IMR-90 (cell line): ENCODE measurements around the gene RIMS4. TPM values are rescaled to one million over a fixed set of nuclear protein-coding genes. Genes with fewer than 3 reads are reported as not detected.

ENCODE experiments used
- ATAC-seq: fragments of 200-7000 bp; cut with Tn5 transposase; 2 replicates; pipeline ENCODE4 v1.9.1; 2020; ENCODE audit warnings: low read depth, mild to moderate bottlenecking, moderate library complexity
- BruUV-seq: library from RNA; stranded (reverse); fragments of 400-500 nt; replicated peaks from 2 replicates; lab custom pipeline; 2021; lab: Mats Ljungman, UMichigan
- CTCF ChIA-PET: fragments of 300-600 bp; formaldehyde crosslinking; extraction: SDS; loops from one replicate; lab custom pipeline; 2021; ENCODE audit warnings: antibody characterized with exemption; lab: Yijun Ruan, JAX
- POLR2A ChIA-PET: fragments of 300-600 bp; sonication (Branson Sonifier 250); formaldehyde crosslinking; loops from one replicate; lab custom pipeline; 2022; ENCODE audit warnings: antibody characterized with exemption; ENCODE audit not compliant: unreplicated experiment; lab: Charles Lee
- DNase-seq: peaks from one replicate; pipeline ENCODE4 v3.0.0; 2013
- H2AFZ ChIP-seq: replicated peaks from 2 replicates; pipeline ENCODE3; 2013; ENCODE audit warnings: low read length, mild to moderate bottlenecking; ENCODE audit not compliant: poor library complexity
- H2AK5ac ChIP-seq: 2 replicates; pipeline ENCODE4 v1.6.1; 2013; ENCODE audit warnings: low read depth, low read length, inconsistent platforms
- H2AK9ac ChIP-seq: replicated peaks from 2 replicates; pipeline ENCODE3; 2013; ENCODE audit warnings: mild to moderate bottlenecking, low read depth, low read length, moderate library complexity; ENCODE audit not compliant: poor library complexity
- H2BK120ac ChIP-seq: 2 replicates; pipeline ENCODE4 v1.6.1; 2013; ENCODE audit warnings: low read depth, low read length, inconsistent platforms
- H2BK15ac ChIP-seq: 3 replicates; pipeline ENCODE4 v1.6.1; 2013; ENCODE audit warnings: low read depth, low read length, inconsistent platforms
- H2BK20ac ChIP-seq: 2 replicates; pipeline ENCODE4 v1.6.1; 2013; ENCODE audit warnings: low read depth, mild to moderate bottlenecking, inconsistent platforms, low read length, moderate library complexity
- H2BK5ac ChIP-seq: 2 replicates; pipeline ENCODE4 v1.6.1; 2013; ENCODE audit warnings: mild to moderate bottlenecking, low read depth, low read length, inconsistent platforms; ENCODE audit not compliant: poor library complexity, severe bottlenecking
- H3K14ac ChIP-seq: replicated peaks from 2 replicates; pipeline ENCODE4 v1.6.1; 2013; ENCODE audit warnings: low read depth, low read length, inconsistent platforms
- H3K18ac ChIP-seq: 2 replicates; pipeline ENCODE4 v1.6.1; 2013; ENCODE audit warnings: low read depth, low read length, control low read depth
- H3K23ac ChIP-seq: 2 replicates; pipeline ENCODE4 v1.6.1; 2013; ENCODE audit warnings: low read depth, low read length, inconsistent platforms
- H3K27ac ChIP-seq: 2 replicates; pipeline ENCODE4 v1.5.1; 2013; ENCODE audit warnings: mild to moderate bottlenecking, control low read depth, low read length; ENCODE audit not compliant: insufficient read depth
- H3K27me3 ChIP-seq: 2 replicates; pipeline ENCODE4 v1.6.1; 2013; ENCODE audit warnings: low read length; ENCODE audit not compliant: control insufficient read depth, insufficient read depth
- H3K36me3 ChIP-seq: 2 replicates; pipeline ENCODE4 v1.6.1; 2013; ENCODE audit warnings: low read length, mixed read lengths; ENCODE audit not compliant: control insufficient read depth, insufficient read depth
- H3K4ac ChIP-seq: 2 replicates; pipeline ENCODE4 v1.6.1; 2013; ENCODE audit warnings: low read depth, low read length, inconsistent platforms
- H3K4me1 ChIP-seq: 2 replicates; pipeline ENCODE4 v1.6.1; 2013; ENCODE audit warnings: low read length, mixed read lengths; ENCODE audit not compliant: control insufficient read depth, insufficient read depth
- H3K4me2 ChIP-seq: 2 replicates; pipeline ENCODE4 v1.6.1; 2013; ENCODE audit warnings: low read depth, mild to moderate bottlenecking, control low read depth, low read length, moderate library complexity
- H3K4me3 ChIP-seq: 2 replicates; pipeline ENCODE4 v1.5.1; 2013; ENCODE audit warnings: low read depth, mild to moderate bottlenecking, control low read depth, low read length, moderate library complexity; ENCODE audit not compliant: insufficient read depth
- H3K56ac ChIP-seq: 2 replicates; pipeline ENCODE4 v1.6.1; 2013; ENCODE audit warnings: low read length, inconsistent platforms; ENCODE audit not compliant: insufficient read depth; ENCODE audit errors: extremely low read depth
- H3K79me1 ChIP-seq, 2 experiments: 2 replicates each; pipeline ENCODE4 v1.6.1; 2013; ENCODE audit warnings: low read length in 2 of 2, inconsistent platforms in 1 of 2, low read depth in 1 of 2
- H3K9ac ChIP-seq: 2 replicates; pipeline ENCODE4 v1.6.1; 2013; ENCODE audit warnings: low read depth, low read length, control low read depth
- H3K9me1 ChIP-seq: 2 replicates; pipeline ENCODE4 v1.6.1; 2013; ENCODE audit warnings: low read length, inconsistent platforms; ENCODE audit not compliant: insufficient read depth
- H3K9me3 ChIP-seq: 2 replicates; pipeline ENCODE4 v1.6.1; 2013; ENCODE audit warnings: low read length; ENCODE audit not compliant: control insufficient read depth, insufficient read depth
- H4K20me1 ChIP-seq: 2 replicates; pipeline ENCODE4 v1.6.1; 2013; ENCODE audit warnings: low read length, inconsistent platforms; ENCODE audit not compliant: insufficient read depth
- H4K5ac ChIP-seq: 2 replicates; pipeline ENCODE4 v1.6.1; 2013; ENCODE audit warnings: mild to moderate bottlenecking, low read depth, low read length, control low read depth
- H4K8ac ChIP-seq, 2 experiments: 2 replicates each; pipeline ENCODE4 v1.6.1; 2013; ENCODE audit warnings: low read depth in 2 of 2, low read length in 2 of 2, control low read depth in 1 of 2, inconsistent platforms in 1 of 2
- H4K91ac ChIP-seq: 2 replicates; pipeline ENCODE4 v1.6.1; 2013; ENCODE audit warnings: low read depth, low read length, inconsistent platforms; ENCODE audit not compliant: insufficient read depth
- BHLHE40 ChIP-seq: fragments of 150-350 bp; IDR thresholded peaks from 2 replicates; pipeline ENCODE4 v1.6.1; 2016; ENCODE audit warnings: mild to moderate bottlenecking, low read depth, low read length
- CEBPB ChIP-seq: IDR thresholded peaks from 2 replicates; pipeline ENCODE4 v1.6.1; 2012; ENCODE audit warnings: low read depth, low read length, improper control_type of control experiment
- WGBS, 2 experiments: methylation state at CpG; one replicate each; pipeline versions ENCODE4 v1.1.5 to v1.1.7; 2013; ENCODE audit warnings: missing lambda C conversion rate in 2 of 2; ENCODE audit not compliant: insufficient read length in 1 of 2; ENCODE audit errors: extremely low coverage in 2 of 2; 5-methylcytosine and 5-hydroxymethylcytosine counted together
- dilution Hi-C: fragments of 300-500 bp; cut with HindIII; formaldehyde crosslinking; loops from one replicate; pipeline ENCODE4 v1.14.3; 2018; ENCODE audit warnings: low sequenced_read_pairs; ENCODE audit not compliant: unreplicated experiment
- in situ Hi-C: fragments of 300-500 bp; cut with MboI; formaldehyde crosslinking; loops from 3 replicates; pipeline ENCODE4 v1.14.3; 2019; ENCODE audit warnings: low sequenced_read_pairs, inconsistent platforms, mixed read lengths
- intact Hi-C: fragments of 100-400 bp; cut with micrococcal nuclease; formaldehyde crosslinking; loops from 2 replicates; pipeline ENCODE4 v1.10.0; 2022
- polyA plus RNA-seq, 3 experiments: library from polyadenylated mRNA; depleted of rRNA; stranded (reverse); fragments of >200 nt; gene quantifications; 2 replicates each; pipeline ENCODE4 v1.2.3, GENCODE V29; 2012; ENCODE audit warnings: low replicate concordance in 1 of 3
- total RNA-seq: library from RNA; depleted of rRNA; stranded (reverse); fragments of >200 nt; gene quantifications from 2 replicates; pipeline ENCODE4 v1.2.3, GENCODE V29; 2012

Gene RIMS4
- total and polyA plus RNA-seq, 2 of the 4 experiments (the other 2 are of a cell fraction), result not detected

GRCh38 chr20:44835116-44835515, 24.8 kb upstream of the RIMS4 start:
- Histone ChIP-seq H3K4me1 (no peaks in the 10 kb centered on the region), H2AK9ac (no peak overlapping the region), H2BK120ac (no peak overlapping the region), H2BK20ac (no peak overlapping the region), H3K4ac (no peak overlapping the region), H4K5ac (no peak overlapping the region), H3K79me1 (no peaks in the 10 kb centered on the region), H3K14ac (no peak overlapping the region), H3K36me3 (no peaks in the 10 kb centered on the region), H2BK5ac (no peak overlapping the region), H3K4me3 (no peak overlapping the region), H3K9me1 (no peaks in the 10 kb centered on the region), H4K91ac (no peak overlapping the region), H3K23ac (no peak overlapping the region), H2AK5ac (no peak overlapping the region), H2BK15ac (no peak overlapping the region), H3K18ac (no peak overlapping the region), H4K8ac (no peak overlapping the region), H3K27me3 (peaks cover 25% of the 10 kb centered on the region), H3K9me3 (0 out of 2 replicates have a peak, but pooled peaks cover 2% of the 10 kb centered on the region), H3K9ac (no peak overlapping the region), H4K20me1 (no peaks in the 10 kb centered on the region), H3K4me2 (no peak overlapping the region), H3K27ac (no peak overlapping the region), H2AFZ (no peak overlapping the region), H3K56ac (no peak overlapping the region)
- ATAC-seq, result no peak
- no TSS peak for BruUV-seq
- ChIA-PET POLR2A (no interaction called here), CTCF (no interaction called here)
- in situ Hi-C loops, result no loop called here
- dilution Hi-C loops, result no loop called here
- no CpG with 5 or more reads among the region's 1 CpG for WGBS, 2 experiments
- DNase-seq, result no peak
- no peak for TF ChIP-seq BHLHE40
- TF ChIP-seq CEBPB, result no peak
- intact Hi-C loops, result no loop called here
